Esophagus muscularis mucosa (tissue), 4 donors: ENCODE results near the gene BCAR1. TPM values are rescaled to one million over a fixed set of nuclear protein-coding genes. Genes with fewer than 3 reads are reported as not detected.

Experiments used
- DNase-seq: peaks from one replicate; pipeline ENCODE4 v3.0.0-alpha.2; 2017; ENCODE audit errors: extremely low spot score
- H3K27ac ChIP-seq, 4 donors: fragments of 200-600 bp; sonication (generic); replicated peaks in 1 of 4; 1 replicate in 3 of 4; 2 replicates in 1 of 4; pipeline ENCODE4 v1.5.1; 2016 to 2019; ENCODE audit warnings: mild to moderate bottlenecking in 1 of 4
- H3K27me3 ChIP-seq, 4 donors: fragments of 200-600 bp; sonication (generic); one replicate each; pipeline versions ENCODE4 v1.5.1 to v1.6.0; 2016 to 2019
- H3K36me3 ChIP-seq, 4 donors: fragments of 200-600 bp; sonication (generic); one replicate each; pipeline ENCODE4 v1.5.1; 2016 to 2019
- H3K4me1 ChIP-seq, 4 donors: fragments of 200-600 bp; sonication (generic); one replicate each; pipeline ENCODE4 v1.5.1; 2016 to 2019
- H3K4me3 ChIP-seq, 4 donors: fragments of 200-600 bp; sonication (generic); 1 replicate in 2 of 4; 2 replicates in 2 of 4; pipeline ENCODE4 v1.5.1; 2016 to 2019; ENCODE audit warnings: mild to moderate bottlenecking in 4 of 4, moderate library complexity in 1 of 4
- H3K9me3 ChIP-seq, 4 donors: fragments of 200-600 bp; sonication (generic); 1 replicate in 3 of 4; 2 replicates in 1 of 4; pipeline ENCODE4 v1.5.1; 2016 to 2019
- EP300 ChIP-seq: sonication (generic); formaldehyde crosslinking; IDR thresholded peaks from one replicate; pipeline ENCODE4 v1.6.1; 2017; ENCODE audit warnings: antibody characterized with exemption
- POLR2A ChIP-seq: fragments of 450-650 bp; IDR thresholded peaks from one replicate; pipeline ENCODE4 v1.6.1; 2017; ENCODE audit warnings: antibody characterized with exemption, moderate library complexity, mild to moderate bottlenecking, low read depth
- POLR2AphosphoS5 ChIP-seq, 2 donors: sonication (generic); formaldehyde crosslinking; IDR thresholded peaks; one replicate each; pipeline ENCODE4 v1.6.1; 2017; ENCODE audit warnings: antibody characterized with exemption in 2 of 2
- WGBS: methylation state at CpG from one replicate; pipeline ENCODE4 v1.1.5; 2018; 5-methylcytosine and 5-hydroxymethylcytosine counted together
- intact Hi-C: fragments of 100-400 bp; cut with DNase I; formaldehyde crosslinking; loops from one replicate; pipeline ENCODE4 v1.15.1; 2023
- total RNA-seq, 4 donors: library from RNA; depleted of rRNA; stranded (reverse); fragments of >200 nt; gene quantifications; one replicate each; pipeline versions ENCODE4 v1.1.0 to v1.2.1, GENCODE V29; 2016
- TF ChIP-seq, protein P1 (sequence below), 3 experiments: fragments of 200-600 bp in 2 of 3; fragments of 450-650 bp in 1 of 3; sonication (generic) in 2 of 3; IDR thresholded peaks; one replicate each; pipeline ENCODE4 v1.5.1; 2017 to 2019; ENCODE audit warnings: antibody characterized with exemption in 3 of 3, mild to moderate bottlenecking in 2 of 3, moderate library complexity in 1 of 3

Gene BCAR1
- total RNA-seq, 4 donors from 2014 or later = 31.6 to 67.1 (median 54.8) TPM

DNA sequence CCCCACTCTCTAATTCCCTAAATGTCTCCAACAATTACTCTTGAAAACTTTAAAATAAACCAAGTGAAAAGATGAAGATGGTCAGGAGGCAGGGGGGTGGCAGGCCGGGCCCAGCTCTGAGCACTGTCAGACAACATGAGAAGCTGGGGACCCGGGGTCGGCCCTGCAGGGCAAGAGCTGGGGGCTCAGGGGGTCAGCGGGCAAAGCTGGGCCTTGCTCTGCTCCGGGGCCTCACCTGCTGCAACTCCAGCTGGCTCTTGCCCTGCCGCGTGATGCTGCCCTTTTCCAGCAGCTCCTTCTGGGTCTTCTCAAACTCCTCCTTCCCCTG is 17.8 kb downstream of the BCAR1 start:
- 17% methylated on average over 1 of the region's 7 CpGs for WGBS
- peaks cover 22 to 78% (median 65%) of the 10 kb centered on the region in 4 donors for H3K36me3 ChIP-seq

DNA sequence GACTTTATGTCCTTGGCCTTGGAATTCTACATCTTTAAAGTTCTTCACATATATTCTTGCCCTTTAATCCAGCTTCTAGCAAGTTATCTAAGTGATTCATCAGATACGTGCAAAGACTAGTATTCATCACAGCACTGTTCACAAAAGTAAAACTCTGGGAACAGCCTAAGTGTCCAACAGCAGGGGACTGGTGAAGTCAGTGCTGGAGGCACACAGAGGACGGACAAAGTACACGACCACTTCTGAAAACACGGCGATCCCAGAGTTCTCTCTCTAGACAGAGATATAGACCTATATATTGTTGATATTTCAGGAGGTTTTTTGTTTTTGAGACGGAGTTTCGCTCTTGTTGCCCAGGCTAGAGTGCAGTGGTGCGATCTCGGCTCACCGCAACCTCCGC is 19.9 kb downstream of the BCAR1 start:
- Histone ChIP-seq H3K9me3 (no peaks in the 10 kb centered on the region), H3K36me3 (peaks cover 24 to 85% (median 70%) of the 10 kb centered on the region in 4 donors), H3K27me3 (no peaks in the 10 kb centered on the region), H3K4me3 (no peak overlapping the region), H3K27ac (no peak overlapping the region), H3K4me1 (peaks cover 18 to 24% (median 21%) of the 10 kb centered on the region in 4 donors)
- intact Hi-C loops = no loop called here
- DNase-seq = no peak
- 80% methylated on average over 11 of the region's 11 CpGs for WGBS
- TF ChIP-seq, protein P1, sequence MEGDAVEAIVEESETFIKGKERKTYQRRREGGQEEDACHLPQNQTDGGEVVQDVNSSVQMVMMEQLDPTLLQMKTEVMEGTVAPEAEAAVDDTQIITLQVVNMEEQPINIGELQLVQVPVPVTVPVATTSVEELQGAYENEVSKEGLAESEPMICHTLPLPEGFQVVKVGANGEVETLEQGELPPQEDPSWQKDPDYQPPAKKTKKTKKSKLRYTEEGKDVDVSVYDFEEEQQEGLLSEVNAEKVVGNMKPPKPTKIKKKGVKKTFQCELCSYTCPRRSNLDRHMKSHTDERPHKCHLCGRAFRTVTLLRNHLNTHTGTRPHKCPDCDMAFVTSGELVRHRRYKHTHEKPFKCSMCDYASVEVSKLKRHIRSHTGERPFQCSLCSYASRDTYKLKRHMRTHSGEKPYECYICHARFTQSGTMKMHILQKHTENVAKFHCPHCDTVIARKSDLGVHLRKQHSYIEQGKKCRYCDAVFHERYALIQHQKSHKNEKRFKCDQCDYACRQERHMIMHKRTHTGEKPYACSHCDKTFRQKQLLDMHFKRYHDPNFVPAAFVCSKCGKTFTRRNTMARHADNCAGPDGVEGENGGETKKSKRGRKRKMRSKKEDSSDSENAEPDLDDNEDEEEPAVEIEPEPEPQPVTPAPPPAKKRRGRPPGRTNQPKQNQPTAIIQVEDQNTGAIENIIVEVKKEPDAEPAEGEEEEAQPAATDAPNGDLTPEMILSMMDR (IDR thresholded peaks at IDR 0.05) = no peak
- TF ChIP-seq EP300 (no peak), POLR2AphosphoS5 (IDR thresholded peaks at IDR 0.05) (no peak), POLR2A (no peak)

More for the DNA sequence above, 17.8 kb downstream of the BCAR1 start:
- DNase-seq = no peak
- Histone ChIP-seq H3K4me3 (no peak overlapping the region), H3K9me3 (no peaks in the 10 kb centered on the region), H3K27ac (peak overlapping the region; percentile 40 to 65 (median 60)), H3K27me3 (no peaks in the 10 kb centered on the region), H3K4me1 (peaks cover 35 to 41% (median 39%) of the 10 kb centered on the region in 4 donors)
- intact Hi-C loops = loop anchor here (2.0 kb wide), 1 partner anchor 151 kb away; no protein-coding TSS in a partner anchor
- TF ChIP-seq, protein P1 (IDR thresholded peaks at IDR 0.05) = no peak
- TF ChIP-seq POLR2AphosphoS5 (IDR thresholded peaks at IDR 0.05) = no peak
- no peak for TF ChIP-seq POLR2A

DNA sequence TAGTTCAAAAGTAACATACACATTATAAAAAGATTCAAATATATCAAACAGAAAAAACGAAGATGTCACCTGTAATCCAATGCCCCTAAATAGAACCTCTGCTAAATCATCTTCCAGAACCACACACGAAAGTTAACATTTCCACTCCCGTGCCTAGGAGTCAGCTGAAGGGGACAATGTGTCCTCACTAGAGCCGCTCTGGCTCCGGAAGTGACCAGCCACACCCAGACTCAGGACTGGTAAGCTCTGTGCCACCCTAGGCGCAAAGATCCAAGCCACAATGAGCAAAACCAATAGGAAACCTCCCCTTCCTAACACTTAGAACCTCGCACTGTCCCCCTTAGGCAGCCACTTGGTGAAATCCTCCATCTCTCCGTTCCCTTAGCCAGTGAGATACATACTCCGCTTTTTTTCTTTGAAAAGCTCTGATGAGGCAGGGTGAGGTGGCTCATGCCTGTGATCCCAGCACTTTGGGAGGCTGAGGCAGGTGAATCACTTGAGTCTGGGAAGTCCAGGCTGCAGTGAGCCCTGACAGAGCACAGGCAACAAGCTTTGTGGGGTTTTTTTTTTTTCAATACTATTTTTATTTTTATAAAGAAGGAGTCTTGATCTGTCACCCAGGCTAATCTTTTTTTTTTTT is 20.8 kb downstream of the BCAR1 start:
- WGBS = 84% methylated on average over 9 of the region's 9 CpGs
- DNase-seq = no peak
- H3K4me3 ChIP-seq = no peak overlapping the region
- TF ChIP-seq POLR2AphosphoS5 (IDR thresholded peaks at IDR 0.05) = no peak
- no peak for TF ChIP-seq EP300
- TF ChIP-seq POLR2A = no peak
- TF ChIP-seq, protein P1 (IDR thresholded peaks at IDR 0.05) = no peak
- no peaks in the 10 kb centered on the region for H3K9me3 ChIP-seq
- peaks cover 0 to 9% (median 0%) of the 10 kb centered on the region in 4 donors for H3K27me3 ChIP-seq
- peaks cover 18 to 29% (median 20%) of the 10 kb centered on the region in 4 donors for H3K4me1 ChIP-seq
- intact Hi-C loops = no loop called here
- H3K36me3 ChIP-seq = peaks cover 24 to 76% (median 61%) of the 10 kb centered on the region in 4 donors
- no peak overlapping the region for H3K27ac ChIP-seq

DNA sequence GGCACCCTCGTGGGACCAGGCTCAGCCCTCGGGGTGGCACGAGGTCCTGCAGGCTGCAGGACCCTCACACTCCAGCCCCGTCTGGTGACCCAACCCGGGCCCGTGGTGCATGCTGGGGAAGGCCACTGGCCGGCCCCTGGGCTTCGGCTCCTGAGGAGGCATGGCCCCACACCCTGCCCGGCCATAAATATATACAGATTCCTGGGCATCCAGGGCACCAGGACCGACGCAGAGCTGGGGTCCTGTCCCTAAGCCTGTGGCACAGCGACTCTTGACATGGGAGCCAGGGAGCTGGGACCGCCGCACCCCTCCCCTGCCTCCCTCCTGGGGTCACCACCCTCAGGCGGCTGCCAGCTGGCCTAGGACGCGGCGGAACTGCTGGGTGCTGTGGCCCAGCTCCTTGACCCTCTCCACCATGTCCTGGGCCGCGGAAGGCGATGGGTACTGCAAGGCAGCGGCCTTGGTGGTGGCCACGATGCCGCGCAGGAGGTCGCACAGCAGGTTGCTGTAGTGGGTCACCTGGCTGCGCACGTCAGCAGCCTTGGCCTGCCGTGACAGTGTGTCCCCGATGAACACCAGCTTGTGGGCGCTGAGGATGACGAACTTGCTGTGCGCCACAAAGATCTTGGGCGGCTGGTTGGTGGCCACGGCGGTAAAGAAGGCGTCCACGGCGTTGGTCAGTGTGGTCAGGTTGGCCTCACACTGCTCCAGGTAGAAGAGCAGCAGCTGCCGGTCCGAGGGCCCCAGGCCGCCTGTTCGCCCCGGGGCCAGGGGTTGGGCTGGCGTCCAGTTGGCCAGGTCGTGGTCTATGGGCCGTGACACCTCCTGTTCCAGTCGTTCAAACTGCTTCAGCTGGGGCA is 22.0 kb downstream of the BCAR1 start:
- Histone ChIP-seq H3K27ac (no peak overlapping the region), H3K4me3 (no peak overlapping the region), H3K36me3 (peaks cover 13 to 64% (median 49%) of the 10 kb centered on the region in 4 donors), H3K4me1 (peaks cover 13 to 27% (median 15%) of the 10 kb centered on the region in 4 donors), H3K27me3 (peaks cover 0 to 20% (median 0%) of the 10 kb centered on the region in 4 donors), H3K9me3 (no peaks in the 10 kb centered on the region)
- 92% methylated on average over 28 of the region's 48 CpGs for WGBS
- no peak for DNase-seq
- intact Hi-C loops = no loop called here
- TF ChIP-seq, protein P1 (IDR thresholded peaks at IDR 0.05) = no peak
- TF ChIP-seq POLR2AphosphoS5 (IDR thresholded peaks at IDR 0.05) (no peak), POLR2A (no peak), EP300 (no peak)
